Kidney (tissue), 14 donors: ENCODE results near the gene MROH9. TPM values are rescaled to one million over a fixed set of nuclear protein-coding genes. Genes with fewer than 3 reads are reported as not detected.

Source experiments
- DNase-seq, 5 donors: peaks; one replicate each; pipeline ENCODE4 v3.0.0-alpha.2; 2013 to 2020
- FAIRE-seq: peaks from 2 replicates; lab custom pipeline; 2012; peaks lifted over from hg19 to GRCh38; lab: Jason Lieb, UNC
- H3K27ac ChIP-seq, 2 donors: one replicate each; pipeline ENCODE4 v1.7.0; 2013; ENCODE audit warnings: low read depth in 2 of 2, low read length in 2 of 2, inconsistent platforms in 1 of 2
- H3K27me3 ChIP-seq: one replicate; pipeline ENCODE4 v1.7.1; 2013; ENCODE audit warnings: low read length, inconsistent platforms; ENCODE audit not compliant: control insufficient read depth, insufficient read depth
- H3K36me3 ChIP-seq, 3 donors: one replicate each; pipeline versions ENCODE4 v1.7.0 to v1.7.1; 2013; ENCODE audit warnings: low read length in 3 of 3, control low read depth in 1 of 3, inconsistent platforms in 1 of 3; ENCODE audit not compliant: insufficient read depth in 3 of 3, control insufficient read depth in 2 of 3
- H3K4me1 ChIP-seq, 3 donors: one replicate each; pipeline versions ENCODE4 v1.7.0 to v1.7.1; 2013; ENCODE audit warnings: low read length in 3 of 3, inconsistent platforms in 1 of 3, low read depth in 1 of 3; ENCODE audit not compliant: control insufficient read depth in 2 of 3, insufficient read depth in 2 of 3
- H3K4me3 ChIP-seq, 3 donors: one replicate each; pipeline versions ENCODE4 v1.7.0 to v1.8.1; 2013; ENCODE audit warnings: low read length in 3 of 3, control low read depth in 1 of 3, inconsistent platforms in 1 of 3
- H3K9ac ChIP-seq, 3 donors: one replicate each; pipeline versions ENCODE4 v1.7.0 to v1.7.1; 2013; ENCODE audit warnings: low read length in 3 of 3, control low read depth in 1 of 3, inconsistent platforms in 1 of 3
- H3K9me3 ChIP-seq, 3 donors: one replicate each; pipeline versions ENCODE4 v1.7.0 to v1.7.1; 2013; ENCODE audit warnings: low read length in 3 of 3, control low read depth in 1 of 3, inconsistent platforms in 1 of 3; ENCODE audit not compliant: control insufficient read depth in 2 of 3, insufficient read depth in 1 of 3
- CTCF ChIP-seq: IDR thresholded peaks from 3 replicates; pipeline ENCODE4 v1.5.1; 2012; ENCODE audit warnings: mild to moderate bottlenecking, moderate library complexity, borderline replicate concordance; ENCODE audit not compliant: insufficient read depth; ENCODE audit errors: extremely low read depth
- intact Hi-C: fragments of 100-400 bp; cut with DNase I; formaldehyde crosslinking; loops from one replicate; pipeline ENCODE4 v1.11.1; 2022
- polyA plus RNA-seq: library from polyadenylated mRNA; stranded (reverse); fragments of 350-450 nt; fragmentation: Illumina TruSeq; extraction: RNeasy Lipid Tissue Mini Kit (QIAGEN cat#74804); gene quantifications from one replicate; pipeline ENCODE4 v1.2.3, GENCODE V29; 2014; ENCODE audit warnings: low read depth, low replicate concordance; ENCODE audit not compliant: insufficient read depth
- total RNA-seq: library from RNA; stranded (reverse); fragmentation: NEBNext Ultra II Directional; extraction: Animal tissue kit (Norgen Biotek cat#: 25700); gene quantifications from one replicate; pipeline ENCODE4 v1.2.1, GENCODE V29; 2021
- donor health status: control.
- donor health status: control.
- donor health status: control.
- donor health status: control.
- donor health status: control.
- donor health status: DM: yes; HTN: yes; CAD: no.
- donor health status: Normal renal cell carcinoma (clear cell type).

MROH9 gene
- total and polyA plus RNA-seq, 2 donors from 2014 or later: not detected

- Histone ChIP-seq H3K4me1 (no peaks in the 10 kb centered on the region), H3K9me3 (no peaks in the 10 kb centered on the region), H3K27ac (no peak overlapping the region), H3K27me3 (no peaks in the 10 kb centered on the region), H3K36me3 (no peaks in the 10 kb centered on the region), H3K4me3 (no peak overlapping the region), H3K9ac (no peak overlapping the region)
- TF ChIP-seq CTCF: no peak
- intact Hi-C loops: no loop called here
- FAIRE-seq (no peak), DNase-seq (no peak)
These were observed 52.1 kb downstream of the MROH9 start for GRCh38 chr1:170987424-170987823.

DNA sequence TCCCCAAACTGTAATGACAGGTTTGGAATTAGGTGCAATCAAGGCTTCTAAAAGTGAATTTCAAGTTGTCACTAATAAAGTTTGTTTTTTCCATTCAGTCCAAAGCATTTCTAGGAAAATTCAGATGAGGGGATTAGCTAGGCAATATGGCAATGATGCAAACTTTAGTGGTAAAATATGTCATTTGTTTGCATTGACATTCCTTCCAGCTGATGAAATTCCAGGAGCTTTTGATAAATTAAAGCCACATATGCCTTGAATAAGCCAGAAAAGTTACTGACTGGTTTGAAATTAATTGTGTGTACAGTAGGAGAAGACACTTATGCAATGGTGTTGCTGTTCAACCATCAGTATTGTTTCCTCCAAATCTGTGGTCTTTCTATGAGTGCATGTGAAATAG lies 57.8 kb downstream of the MROH9 start:
- TF ChIP-seq CTCF: no peak
- intact Hi-C loops: no loop called here
- no peak for FAIRE-seq
- Histone ChIP-seq H3K27me3 (no peaks in the 10 kb centered on the region), H3K9ac (no peak overlapping the region), H3K9me3 (no peaks in the 10 kb centered on the region), H3K36me3 (no peaks in the 10 kb centered on the region), H3K4me1 (no peaks in the 10 kb centered on the region), H3K4me3 (no peak overlapping the region), H3K27ac (no peak overlapping the region)
- DNase-seq: no peak

DNA sequence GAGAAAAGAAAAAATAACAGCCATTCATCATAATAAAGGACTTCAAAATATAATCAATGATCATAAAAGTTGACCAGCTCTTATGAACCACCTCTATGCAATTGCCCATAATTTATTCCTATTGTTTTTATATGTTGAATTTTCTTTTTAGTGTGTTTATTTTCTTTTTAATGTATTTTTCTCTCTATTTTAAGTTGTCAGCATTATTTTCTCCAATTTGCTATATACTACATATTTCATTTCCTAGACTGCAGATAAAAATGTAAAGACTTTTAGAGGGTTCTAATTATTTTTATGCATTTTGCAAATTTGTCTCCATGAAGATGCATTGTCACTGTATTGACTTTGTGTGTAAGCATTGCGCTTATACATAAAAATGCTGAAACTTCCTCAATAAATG lies 58.4 kb downstream of the MROH9 start:
- Histone ChIP-seq H3K9ac (no peak overlapping the region), H3K27ac (no peak overlapping the region), H3K36me3 (no peaks in the 10 kb centered on the region), H3K4me3 (no peak overlapping the region), H3K4me1 (no peaks in the 10 kb centered on the region), H3K27me3 (no peaks in the 10 kb centered on the region), H3K9me3 (no peaks in the 10 kb centered on the region)
- FAIRE-seq (no peak), DNase-seq (no peak)
- TF ChIP-seq CTCF: no peak
- intact Hi-C loops: no loop called here

DNA sequence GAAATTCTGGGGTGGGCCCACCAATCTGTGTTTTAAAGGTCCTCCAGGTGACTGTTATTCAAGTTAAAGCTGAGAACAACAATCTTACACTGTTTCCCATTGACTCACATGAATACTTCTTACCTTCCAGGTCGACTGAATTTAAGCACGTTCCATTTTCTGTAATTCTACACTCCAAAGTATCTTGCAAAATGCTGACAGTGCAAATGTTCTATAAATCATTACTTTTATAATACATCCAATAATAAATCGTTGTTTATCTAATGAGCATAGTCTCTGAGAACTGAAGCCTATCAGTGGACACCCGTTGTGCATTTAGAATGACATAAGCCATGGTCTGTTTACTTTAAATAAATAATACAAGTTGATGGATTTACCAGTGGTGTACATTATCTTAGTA lies 79.5 kb downstream of the MROH9 start:
- no peaks in the 10 kb centered on the region for H3K27me3 ChIP-seq
- DNase-seq (no peak), FAIRE-seq (no peak)
- intact Hi-C loops: no loop called here
- H3K27ac ChIP-seq: no peak overlapping the region
- H3K36me3 ChIP-seq: no peaks in the 10 kb centered on the region
- TF ChIP-seq CTCF: no peak
- H3K4me3 ChIP-seq: no peak overlapping the region
- no peak overlapping the region for H3K9ac ChIP-seq
- H3K4me1 ChIP-seq: no peaks in the 10 kb centered on the region
- H3K9me3 ChIP-seq: no peaks in the 10 kb centered on the region
